ENCODE results near the gene CLCF1. TPM values are rescaled to one million over a fixed set of nuclear protein-coding genes. Genes with fewer than 3 reads are reported as not detected.

The CLCF1 gene
- total RNA-seq, 1 donor, result 9.4 TPM

GRCh38 chr11:67418476-67419281, 45.3 kb upstream of the CLCF1 start:
- DNase-seq (ENCODE audit: low read depth), result no peak
- H3K4me3 ChIP-seq (ENCODE audit: low read depth, low read length), result no peak overlapping the region
- TF ChIP-seq CTCF (IDR thresholded peaks at IDR 0.05; ENCODE audit: insufficient read depth, low read length), result no peak

GRCh38 chr11:67417425-67417824, 44.0 kb upstream of the CLCF1 start:
- no peak for DNase-seq (ENCODE audit: low read depth)
- TF ChIP-seq CTCF (IDR thresholded peaks at IDR 0.05; ENCODE audit: insufficient read depth, low read length), result no peak

GRCh38 chr11:67416416-67417335, 43.3 kb upstream of the CLCF1 start:
- TF ChIP-seq CTCF (IDR thresholded peaks at IDR 0.05; ENCODE audit: insufficient read depth, low read length), result no peak
- no peak overlapping the region for H3K4me3 ChIP-seq (ENCODE audit: low read depth, low read length)
- DNase-seq (ENCODE audit: low read depth), result peak; percentile 31

More at GRCh38 chr11:67417425-67417824, 44.0 kb upstream of the CLCF1 start:
- H3K4me3 ChIP-seq (ENCODE audit: low read depth, low read length), result no peak overlapping the region

- H3K4me3 ChIP-seq (ENCODE audit: low read depth, low read length), result peak within 1 kb of the TSS; percentile 31
- DNase-seq (ENCODE audit: low read depth), result no peak
- no peak for TF ChIP-seq CTCF (IDR thresholded peaks at IDR 0.05; ENCODE audit: insufficient read depth, low read length)
Observed at GRCh38 chr11:67415501-67416304, 42.3 kb upstream of the CLCF1 start, which contains the start of gene CARNS1. TSS of gene CARNS1 (plus strand) at chr11:67415678. CDS start at chr11:67416200, 522 bp downstream.

GRCh38 chr11:67413266-67413849, 40.0 kb upstream of the CLCF1 start:
- H3K4me3 ChIP-seq (ENCODE audit: low read depth, low read length), result no peak overlapping the region
- TF ChIP-seq CTCF (IDR thresholded peaks at IDR 0.05; ENCODE audit: insufficient read depth, low read length), result no peak
- DNase-seq (ENCODE audit: low read depth), result no peak

Measured in fibroblast of the aortic adventitia (primary cell).